Left lung (tissue), 10 donors: ENCODE measurements around the gene CWF19L2. TPM values are rescaled to one million over a fixed set of nuclear protein-coding genes. Genes with fewer than 3 reads are reported as not detected.

Experiments
- ATAC-seq: fragments of 200-7000 bp; cut with Tn5 transposase; one replicate; pipeline ENCODE4 v1.9.1; 2020; ENCODE audit warnings: moderate library complexity
- DNase-seq, 4 donors: peaks; one replicate each; pipeline ENCODE4 v3.0.0-alpha.2; 2013 to 2020
- H3K27ac ChIP-seq, 2 donors: fragments of 200-600 bp; sonication (generic) in 1 of 2; one replicate each; pipeline versions ENCODE4 v1.5.0 to v1.8.0; 2020 to 2021
- H3K27me3 ChIP-seq, 2 donors: fragments of 200-600 bp; sonication (generic) in 1 of 2; one replicate each; pipeline versions ENCODE4 v1.5.0 to v1.8.0; 2020 to 2021
- H3K36me3 ChIP-seq, 2 donors: fragments of 200-600 bp; sonication (generic) in 1 of 2; one replicate each; pipeline versions ENCODE4 v1.5.0 to v1.8.0; 2020 to 2021
- H3K4me1 ChIP-seq, 2 donors: fragments of 200-600 bp; one replicate each; pipeline ENCODE4 v1.8.0; 2021
- H3K4me3 ChIP-seq, 2 donors: fragments of 200-600 bp; sonication (generic) in 1 of 2; one replicate each; pipeline versions ENCODE4 v1.5.0 to v1.8.0; 2020 to 2021; ENCODE audit warnings: mild to moderate bottlenecking in 1 of 2
- H3K9me3 ChIP-seq, 2 donors: fragments of 200-600 bp; sonication (generic) in 1 of 2; one replicate each; pipeline versions ENCODE4 v1.5.0 to v1.8.0; 2020 to 2021
- CTCF ChIP-seq, 2 donors: fragments of 200-600 bp; sonication (generic) in 1 of 2; IDR thresholded peaks; one replicate each; pipeline versions ENCODE4 v1.5.0 to v1.8.0; 2021; ENCODE audit warnings: antibody characterized with exemption in 2 of 2
- intact Hi-C, 2 donors: fragments of 100-400 bp; cut with DNase I; formaldehyde crosslinking; loops; one replicate each; pipeline versions ENCODE4 v1.11.2 to v1.14.2; 2022
- polyA plus RNA-seq, 6 donors: library from polyadenylated mRNA; unstranded; fragments of 120-200 nt; gene quantifications; one replicate each; pipeline ENCODE4 v1.2.1, GENCODE V29; 2013; ENCODE audit not compliant: insufficient read length in 6 of 6
- total RNA-seq, 2 donors: library from RNA; stranded (reverse); fragmentation: NEBNext Ultra II Directional; extraction: Animal tissue kit (Norgen Biotek cat#: 25700); gene quantifications; one replicate each; pipeline ENCODE4 v1.2.1, GENCODE V29; 2021
- donor health status: DM: no; HTN: yes; CAD: no.
- donor health status: DM: no; HTN: no; CAD: no.

CWF19L2 gene
- total and polyA plus RNA-seq, 8 donors, result 11.0 to 25.4 (median 20.0) TPM

DNA sequence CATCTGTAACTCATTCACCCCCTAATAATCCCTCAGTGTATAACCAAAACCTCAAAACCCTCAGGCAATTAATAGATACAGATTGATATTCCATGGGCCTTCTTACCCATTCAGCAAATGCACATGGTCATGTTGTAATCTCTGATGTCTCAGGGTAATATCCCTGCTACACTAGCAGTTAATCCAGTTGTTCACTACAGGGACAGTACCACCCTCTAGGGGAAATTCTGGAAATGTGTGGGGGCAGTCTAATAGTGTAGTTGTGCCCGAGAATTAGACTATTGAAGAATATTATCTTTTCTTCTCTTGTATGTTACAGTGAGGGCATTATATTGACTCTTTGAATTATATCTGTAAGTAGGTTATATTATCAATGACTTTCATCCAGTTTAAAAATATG, 175.4 kb downstream of the CWF19L2 start:
- H3K27me3 ChIP-seq, result no peaks in the 10 kb centered on the region
- no peaks in the 10 kb centered on the region for H3K4me1 ChIP-seq
- peaks cover 0 to 15% of the 10 kb centered on the region in 2 donors for H3K9me3 ChIP-seq
- no peaks in the 10 kb centered on the region for H3K36me3 ChIP-seq
- intact Hi-C loops, result no loop called here
- no peak overlapping the region for H3K4me3 ChIP-seq
- DNase-seq (no peak), ATAC-seq (no peak)
- H3K27ac ChIP-seq, result no peak overlapping the region
- no peak for TF ChIP-seq CTCF (IDR thresholded peaks at IDR 0.05)

Other genes with a start within 250 kb of the CWF19L2 start
- 1 to 10 TPM; 6.5 to 7.6 TPM for gene ALKBH8, start 107.9 kb upstream of the CWF19L2 start, total RNA-seq
- gene ALKBH8, start 107.9 kb upstream of the CWF19L2 start, polyA plus RNA-seq, result 10 to 100 TPM; 14.3 to 16.5 (median 15.3) TPM
- 1 to 10 TPM in 1 of 2 donors, under 1 TPM in 1; 0.96 to 1.0 TPM for gene ELMOD1, start 133.3 kb upstream of the CWF19L2 start, total RNA-seq
- gene ELMOD1, start 133.3 kb upstream of the CWF19L2 start, polyA plus RNA-seq, result 1 to 10 TPM; 3.9 to 7.7 (median 6.0) TPM